HG03039 (cell line): ENCODE data around the gene CDH13.

Source experiments
- ATAC-seq: cut with Tn5 transposase; IDR thresholded peaks from one replicate; pipeline ENCODE4 v1.9.1; 2021; ENCODE audit warnings: mild to moderate bottlenecking, moderate library complexity; ENCODE audit not compliant: unreplicated experiment

Gene CDH13

GRCh38 chr16:83389751-83390150, 763.0 kb downstream of the CDH13 start:
- no peak for ATAC-seq

- no peak for ATAC-seq
Observed at GRCh38 chr16:83390759-83391158, 764.0 kb downstream of the CDH13 start.

- ATAC-seq, result no peak
Observed at GRCh38 chr16:83392743-83393142, 766.0 kb downstream of the CDH13 start.

- ATAC-seq, result no peak
Observed at GRCh38 chr16:83393196-83393981, 766.6 kb downstream of the CDH13 start.

GRCh38 chr16:83397601-83398291, 771.0 kb downstream of the CDH13 start:
- no peak for ATAC-seq

GRCh38 chr16:83400234-83400633, 773.5 kb downstream of the CDH13 start:
- ATAC-seq, result no peak

- ATAC-seq, result no peak
Observed at GRCh38 chr16:83402160-83402814, 775.5 kb downstream of the CDH13 start.

- no peak for ATAC-seq
Observed at GRCh38 chr16:83402967-83403366, 776.2 kb downstream of the CDH13 start.

GRCh38 chr16:83403761-83404160, 777.0 kb downstream of the CDH13 start:
- no peak for ATAC-seq

GRCh38 chr16:83404261-83404660, 777.5 kb downstream of the CDH13 start:
- ATAC-seq, result no peak

- ATAC-seq, result no peak
Observed at GRCh38 chr16:83407928-83408327, 781.2 kb downstream of the CDH13 start.

GRCh38 chr16:83409347-83409746, 782.6 kb downstream of the CDH13 start:
- ATAC-seq, result no peak

- ATAC-seq, result no peak
Observed at GRCh38 chr16:83418565-83418964, 791.8 kb downstream of the CDH13 start.

GRCh38 chr16:83420206-83420760, 793.5 kb downstream of the CDH13 start:
- no peak for ATAC-seq

GRCh38 chr16:83433201-83433600, 806.4 kb downstream of the CDH13 start:
- ATAC-seq, result no peak

- ATAC-seq, result no peak
Observed at GRCh38 chr16:83437036-83437435, 810.3 kb downstream of the CDH13 start.

GRCh38 chr16:83438326-83438725, 811.6 kb downstream of the CDH13 start:
- ATAC-seq, result no peak

GRCh38 chr16:83439412-83439811, 812.6 kb downstream of the CDH13 start:
- ATAC-seq, result no peak

- ATAC-seq, result no peak
Observed at GRCh38 chr16:83441517-83441916, 814.7 kb downstream of the CDH13 start.

- ATAC-seq, result no peak
Observed at GRCh38 chr16:83443972-83444371, 817.2 kb downstream of the CDH13 start.

- ATAC-seq, result no peak
Observed at GRCh38 chr16:83447560-83447959, 820.8 kb downstream of the CDH13 start.

- no peak for ATAC-seq
Observed at GRCh38 chr16:83449861-83450260, 823.1 kb downstream of the CDH13 start.
